ENCODE measurements around the gene ELFN1.

DNA sequence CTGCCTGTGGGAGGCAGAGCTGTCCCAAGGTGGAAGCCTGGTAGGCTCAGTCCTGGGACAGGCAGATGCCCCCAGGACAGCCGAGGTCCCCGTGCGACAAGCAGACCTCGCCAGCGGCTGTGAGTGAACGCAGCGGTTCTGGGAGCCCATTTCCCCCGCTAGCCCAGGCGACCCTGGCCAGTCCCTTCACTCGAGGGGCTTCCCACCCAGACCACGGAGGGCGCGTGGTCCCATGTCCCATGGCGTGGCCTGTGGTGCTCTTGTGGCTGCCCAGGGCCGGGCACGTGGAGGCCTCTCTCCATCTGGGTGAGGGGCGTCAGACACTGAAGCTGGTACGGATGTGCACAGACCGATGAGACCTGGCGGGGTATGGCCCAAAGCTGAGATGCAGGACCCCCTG lies 67.9 kb downstream of the ELFN1 start:
- TF ChIP-seq CTCF (conservative IDR thresholded peaks at IDR 0.05; ENCODE audit: low read length) (no peak), EZH2phosphoT487 (IDR thresholded peaks at IDR 0.05; ENCODE audit: borderline replicate concordance) (no peak)

All from Loucy (cell line).